Ishikawa (cell line): ENCODE data around the gene TOX2.

Experiments
- CEBPB ChIP-seq: IDR thresholded peaks from 2 replicates; pipeline ENCODE4 v1.6.1; 2012
- CREB1 ChIP-seq: IDR thresholded peaks from 2 replicates; pipeline ENCODE4 v1.6.1; 2012; ENCODE audit warnings: low read depth
- REST ChIP-seq: IDR thresholded peaks from 2 replicates; pipeline ENCODE4 v1.6.1; 2012; ENCODE audit warnings: low read depth, mild to moderate bottlenecking
- TAF1 ChIP-seq: IDR thresholded peaks from 2 replicates; pipeline ENCODE4 v1.6.1; 2012; ENCODE audit warnings: low read depth, mild to moderate bottlenecking
- TEAD4 ChIP-seq: IDR thresholded peaks from 2 replicates; pipeline ENCODE4 v1.6.1; 2012
- ZBTB7A ChIP-seq: IDR thresholded peaks from 2 replicates; pipeline ENCODE4 v1.6.1; 2012; ENCODE audit warnings: low read depth

GRCh38 chr20:44074252-44075151 is 159.8 kb downstream of the TOX2 start:
- TF ChIP-seq CREB1 (no peak), TAF1 (no peak), REST (no peak), ZBTB7A (no peak), TEAD4 (no peak), CEBPB (no peak)
